Bone marrow (tissue), 2 donors: Measurements from ENCODE around the gene HSD17B3.
"Not testable (repeated sequence)": the region's sequence is repeated elsewhere in the genome, so short reads cannot be mapped to it uniquely, and the experiment has no call there.

Experiments used
- DNase-seq, 2 donors: peaks; one replicate each; lab custom pipeline; 2025; lab: John Stamatoyannopoulos, UW

Gene HSD17B3

DNA sequence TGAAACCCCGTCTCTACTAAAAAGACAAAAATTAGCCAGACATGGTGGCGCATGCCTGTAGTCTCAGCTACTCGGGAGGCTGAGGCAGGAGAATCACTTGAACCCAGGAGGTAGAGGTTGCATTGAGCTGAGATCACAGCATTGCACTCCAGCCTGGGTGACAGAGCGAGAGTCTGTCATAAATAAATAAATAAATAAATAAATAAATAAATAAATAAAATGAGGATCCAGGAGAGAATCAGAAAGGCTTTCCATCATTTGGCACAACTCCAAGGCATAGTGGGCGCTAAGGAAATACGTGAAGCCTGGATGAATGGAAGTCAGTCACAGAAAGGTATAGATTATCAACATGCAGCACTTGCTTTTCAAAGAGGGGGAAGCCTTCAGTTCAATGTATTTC lies 65.6 kb downstream of the HSD17B3 start:
- not testable (repeated sequence) for DNase-seq

DNA sequence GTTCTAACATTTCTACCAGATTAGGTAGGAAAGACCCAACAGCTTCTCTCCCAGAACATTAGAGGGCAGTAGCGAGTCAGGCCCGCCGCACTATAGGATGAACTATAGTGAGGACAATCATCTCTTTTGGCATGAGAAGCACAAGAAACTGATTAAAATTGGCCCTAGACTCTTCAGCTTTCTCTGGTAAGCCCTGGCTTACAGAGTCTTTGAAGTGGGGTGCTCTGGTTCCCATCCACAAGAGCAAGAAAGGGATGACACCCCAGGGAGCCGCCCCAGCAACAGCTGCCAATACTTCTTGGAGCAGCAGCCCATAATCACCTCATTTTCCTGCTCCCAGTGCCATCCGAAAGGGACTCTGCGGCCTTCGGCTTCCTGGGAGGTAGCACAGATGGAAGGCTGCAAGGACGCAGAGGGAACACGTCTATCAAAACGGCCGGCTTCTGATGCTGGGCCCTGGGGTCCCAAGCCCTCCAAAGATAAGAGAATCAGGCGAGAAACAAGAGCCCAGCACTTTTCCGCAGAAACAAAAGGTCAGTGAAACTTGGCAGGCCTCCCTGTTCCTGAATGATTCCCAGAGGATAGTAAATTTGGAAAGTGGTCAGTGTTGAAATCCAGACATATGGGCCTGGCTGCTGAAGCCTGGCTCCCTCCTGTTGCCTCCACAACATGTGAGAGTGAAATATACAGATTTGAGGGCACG lies 69.3 kb downstream of the HSD17B3 start:
- peak in 1 of 2 donors; percentile 3 for DNase-seq

DNA sequence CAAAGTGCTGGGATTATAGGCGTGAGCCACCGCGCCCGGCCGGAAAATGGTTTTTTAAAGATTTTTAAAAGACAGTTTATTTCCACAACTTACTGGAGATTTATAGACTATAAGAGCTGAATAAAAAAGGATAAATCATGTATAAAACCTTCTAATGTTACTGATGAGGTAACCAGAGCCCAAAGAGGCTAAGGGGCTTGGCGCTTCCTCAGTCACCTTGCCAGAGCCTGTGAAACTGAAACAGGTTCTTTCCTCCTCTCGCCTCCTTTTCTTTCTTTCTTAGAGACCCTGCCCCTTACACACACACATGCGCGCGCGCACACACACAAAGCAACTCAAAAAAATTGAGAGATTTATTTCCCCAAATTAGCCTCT lies 69.8 kb downstream of the HSD17B3 start:
- no peak for DNase-seq

DNA sequence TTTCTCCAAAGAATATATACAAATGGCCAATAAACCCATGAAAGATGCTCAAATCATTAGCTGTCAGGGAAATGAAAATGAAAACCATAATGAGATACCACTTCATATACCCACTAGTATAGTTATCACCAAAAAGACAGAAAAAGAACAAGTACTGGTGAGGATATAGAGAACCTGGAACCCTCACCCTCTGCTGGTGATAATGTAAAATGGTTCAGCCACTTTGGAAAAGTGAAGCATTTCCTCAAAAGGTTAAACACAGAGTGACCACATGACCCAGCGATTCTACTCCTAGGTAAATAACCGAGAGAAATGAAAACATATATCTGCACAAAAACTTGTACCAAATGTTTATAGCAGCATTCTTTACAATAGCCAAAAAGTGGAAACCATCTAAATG lies 72.0 kb downstream of the HSD17B3 start:
- DNase-seq: no peak

DNA sequence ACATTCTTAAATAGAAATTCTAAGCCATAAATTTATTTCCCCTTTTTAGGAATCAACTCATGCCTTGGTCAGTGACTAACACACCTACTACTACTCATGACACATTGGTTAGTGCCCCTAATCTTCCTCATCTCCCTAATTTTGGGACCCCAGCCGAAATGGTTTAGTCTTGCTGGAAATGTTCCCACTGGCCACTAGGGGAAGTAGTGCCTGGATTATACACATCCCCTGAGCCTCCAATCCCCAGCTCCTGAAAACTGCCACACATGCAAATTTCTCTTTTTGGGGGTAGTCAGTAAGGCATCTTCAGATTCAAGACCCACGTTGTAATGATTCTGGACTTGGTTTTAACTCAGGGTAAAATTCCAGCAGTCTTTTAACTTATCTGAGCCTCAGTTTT lies 79.8 kb downstream of the HSD17B3 start:
- DNase-seq: no peak

DNA sequence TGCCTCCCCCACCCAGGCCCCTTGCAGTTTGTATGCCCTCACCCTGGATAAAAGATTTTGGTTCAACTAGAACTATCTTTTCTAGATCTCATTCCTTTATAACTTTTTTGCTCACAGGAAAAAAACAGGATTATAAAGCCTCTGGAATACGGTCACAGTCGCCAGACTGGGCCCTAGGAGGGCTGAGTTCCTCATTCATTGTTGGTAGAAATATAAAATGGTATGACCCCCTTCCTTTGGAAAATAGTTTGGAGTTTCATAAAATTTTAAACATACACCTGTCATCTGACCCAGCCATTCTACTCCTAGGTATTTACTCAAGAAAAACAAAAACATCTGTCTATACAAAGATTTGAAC lies 82.1 kb downstream of the HSD17B3 start:
- no peak for DNase-seq

DNA sequence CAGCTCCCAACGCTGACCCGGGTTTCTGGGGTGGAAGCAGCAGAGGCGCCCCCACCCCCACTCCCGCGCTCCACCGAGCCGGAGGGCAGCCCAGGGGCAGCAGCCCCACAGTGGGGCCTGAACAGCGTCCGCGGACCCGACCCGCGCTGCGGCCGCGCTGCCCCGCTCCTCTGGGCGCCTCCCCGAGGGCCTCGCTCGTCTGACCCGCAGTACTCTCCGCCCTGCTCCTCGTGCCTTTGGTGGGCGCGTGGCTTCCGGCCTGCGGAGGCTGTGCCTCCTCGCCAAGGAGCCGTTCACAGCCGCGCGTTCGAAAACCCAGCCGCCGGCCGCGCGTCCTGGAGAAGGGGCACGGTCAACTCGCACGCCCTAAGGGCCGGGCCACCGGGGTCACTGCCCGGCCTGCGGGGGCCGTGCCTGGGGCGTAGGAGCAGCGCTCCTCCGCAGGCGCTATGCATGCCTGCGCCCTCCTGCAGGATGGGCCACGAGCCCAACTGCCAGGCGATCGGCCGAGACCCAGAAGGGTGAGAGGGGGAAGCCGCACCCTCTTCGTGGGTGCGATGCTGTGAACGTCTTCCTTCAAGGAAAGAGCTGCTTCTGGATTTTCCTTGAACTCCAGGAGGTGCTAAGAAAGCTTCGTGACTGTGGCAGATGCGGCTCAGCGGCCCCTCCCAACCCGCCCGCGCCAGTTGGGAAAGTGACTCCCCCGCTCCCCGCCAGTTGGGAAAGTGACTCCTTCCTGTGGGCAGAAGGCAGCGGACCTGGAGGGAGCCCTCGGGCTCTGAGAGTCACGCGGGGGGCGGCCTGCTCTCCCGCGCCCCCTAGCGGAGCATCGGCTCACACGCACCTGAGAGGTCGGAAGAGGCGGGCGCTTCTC lies 82.7 kb downstream of the HSD17B3 start:
- DNase-seq: peak in 1 of 2 donors; percentile 10

DNA sequence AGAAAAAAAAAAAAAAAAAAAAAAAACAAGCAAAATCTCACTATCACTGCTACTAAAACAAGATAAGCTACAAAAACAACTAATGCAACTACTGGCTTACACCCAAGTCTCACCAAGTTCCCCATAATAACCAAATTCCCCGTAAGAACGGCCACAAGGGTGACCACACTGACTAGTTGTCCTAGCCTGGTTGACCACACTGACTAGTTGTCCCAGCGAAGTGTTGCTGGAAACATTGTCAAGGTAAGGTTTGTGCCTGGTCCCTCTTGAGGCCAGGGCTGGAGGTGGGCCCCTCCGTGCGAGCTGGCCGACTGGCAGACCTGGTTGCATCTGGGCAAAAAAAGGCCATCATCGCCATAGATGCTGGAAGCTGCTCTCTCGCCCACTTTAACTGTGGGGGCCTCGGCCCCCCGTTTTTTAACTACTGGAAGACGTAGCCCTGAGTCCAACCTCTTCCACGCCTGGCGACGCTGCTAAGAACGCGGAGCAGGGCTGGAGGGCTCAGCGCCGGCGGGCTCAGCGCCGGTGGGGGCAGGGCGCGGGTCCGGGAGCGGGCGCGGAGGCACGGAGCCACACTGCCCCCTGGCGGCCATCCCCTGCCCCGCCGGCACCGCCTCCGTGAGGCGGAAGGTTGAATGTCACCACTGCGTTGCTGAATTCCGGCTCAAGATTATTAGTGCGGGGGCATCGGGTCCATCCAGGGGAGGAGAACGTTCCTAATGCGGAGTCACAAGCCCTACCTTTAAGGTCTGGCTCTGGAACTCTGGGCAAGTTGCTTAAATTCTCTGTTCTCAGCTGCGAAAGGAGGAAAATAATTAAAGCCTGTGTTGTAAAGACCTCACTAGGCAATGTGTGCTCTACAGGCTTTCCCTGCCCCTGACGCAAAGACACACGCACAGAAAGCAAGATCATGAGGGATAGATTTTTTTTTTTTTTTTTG lies 84.0 kb downstream of the HSD17B3 start:
- peak; percentile 32 to 82 for DNase-seq

DNA sequence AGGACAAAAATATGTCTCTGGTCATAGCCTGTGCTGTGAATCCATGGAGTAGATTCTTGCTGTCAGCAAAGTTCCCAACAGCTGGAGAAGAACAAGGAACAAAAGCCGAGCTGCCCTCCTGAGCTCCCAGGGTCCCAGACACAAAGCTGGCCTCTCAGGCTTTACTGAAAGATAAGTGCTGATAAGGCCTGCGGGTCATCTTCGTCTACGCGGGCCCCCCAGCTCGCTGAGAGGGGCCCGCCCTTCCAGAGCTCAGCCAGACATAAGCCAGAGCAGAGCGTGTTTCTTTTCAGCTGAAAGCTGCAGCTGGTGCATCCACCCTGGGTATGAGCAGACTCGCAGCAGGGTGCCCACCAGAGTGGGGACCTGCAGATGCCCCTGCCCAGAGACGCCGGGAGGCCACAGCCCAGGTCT lies 84.7 kb downstream of the HSD17B3 start:
- no peak for DNase-seq

DNA sequence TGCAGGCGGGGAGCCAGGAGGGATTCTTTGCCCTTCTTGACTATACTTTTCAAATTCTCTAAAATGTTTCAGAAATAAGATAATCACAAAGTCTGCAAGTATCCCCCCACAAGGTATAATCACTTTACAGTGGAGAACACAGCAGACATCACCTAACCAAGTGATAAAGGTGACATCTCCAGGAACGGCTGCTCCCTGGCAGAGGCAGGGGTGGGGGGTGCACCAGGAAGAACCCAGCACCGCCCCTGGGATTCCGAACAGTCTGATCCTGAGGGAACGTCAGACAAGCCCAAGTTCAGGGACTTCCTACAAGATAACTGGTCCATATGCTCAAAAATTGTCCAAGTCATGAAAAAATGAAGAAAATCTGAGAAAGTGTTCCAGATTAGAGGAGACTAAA lies 85.4 kb downstream of the HSD17B3 start:
- no peak for DNase-seq

DNA sequence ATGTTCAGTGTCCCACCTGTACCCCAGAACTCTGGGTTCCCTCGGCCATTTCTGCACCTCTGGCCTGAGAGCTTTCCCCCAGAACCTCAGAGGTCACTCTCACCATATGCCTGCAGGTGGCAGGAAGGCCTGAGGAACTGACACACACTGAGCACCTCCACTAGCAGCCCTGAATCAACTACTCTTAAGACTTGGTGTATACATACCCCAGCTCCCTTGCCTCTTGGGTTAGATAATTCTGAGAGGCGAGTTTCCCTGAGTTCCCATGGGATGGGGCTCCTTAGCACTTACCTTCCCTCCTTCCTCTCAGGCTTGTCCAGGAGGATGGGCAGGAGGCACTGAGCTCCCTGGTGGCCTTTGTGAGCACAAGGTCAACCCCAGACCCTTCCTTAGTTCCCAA lies 86.1 kb downstream of the HSD17B3 start:
- no peak for DNase-seq

DNA sequence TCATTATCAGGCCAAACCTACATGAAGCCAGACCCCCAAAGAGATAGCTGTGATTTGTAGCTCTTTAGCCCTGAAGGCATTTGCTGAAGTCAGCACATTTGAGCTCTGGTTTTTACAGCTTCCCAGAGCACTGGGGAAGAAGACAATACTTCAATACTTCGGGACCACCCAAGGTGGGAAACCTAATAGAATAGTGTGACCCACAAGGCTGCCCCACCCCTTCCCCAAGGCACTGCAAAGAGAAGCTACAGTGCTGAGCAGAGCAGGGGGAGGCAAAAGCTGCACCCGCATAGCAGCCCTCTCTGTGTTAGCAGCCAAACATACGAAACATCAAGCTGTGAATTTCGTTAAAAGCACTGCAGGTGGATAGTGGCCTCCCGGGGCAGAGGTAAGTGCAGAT lies 87.3 kb downstream of the HSD17B3 start:
- DNase-seq: no peak

DNA sequence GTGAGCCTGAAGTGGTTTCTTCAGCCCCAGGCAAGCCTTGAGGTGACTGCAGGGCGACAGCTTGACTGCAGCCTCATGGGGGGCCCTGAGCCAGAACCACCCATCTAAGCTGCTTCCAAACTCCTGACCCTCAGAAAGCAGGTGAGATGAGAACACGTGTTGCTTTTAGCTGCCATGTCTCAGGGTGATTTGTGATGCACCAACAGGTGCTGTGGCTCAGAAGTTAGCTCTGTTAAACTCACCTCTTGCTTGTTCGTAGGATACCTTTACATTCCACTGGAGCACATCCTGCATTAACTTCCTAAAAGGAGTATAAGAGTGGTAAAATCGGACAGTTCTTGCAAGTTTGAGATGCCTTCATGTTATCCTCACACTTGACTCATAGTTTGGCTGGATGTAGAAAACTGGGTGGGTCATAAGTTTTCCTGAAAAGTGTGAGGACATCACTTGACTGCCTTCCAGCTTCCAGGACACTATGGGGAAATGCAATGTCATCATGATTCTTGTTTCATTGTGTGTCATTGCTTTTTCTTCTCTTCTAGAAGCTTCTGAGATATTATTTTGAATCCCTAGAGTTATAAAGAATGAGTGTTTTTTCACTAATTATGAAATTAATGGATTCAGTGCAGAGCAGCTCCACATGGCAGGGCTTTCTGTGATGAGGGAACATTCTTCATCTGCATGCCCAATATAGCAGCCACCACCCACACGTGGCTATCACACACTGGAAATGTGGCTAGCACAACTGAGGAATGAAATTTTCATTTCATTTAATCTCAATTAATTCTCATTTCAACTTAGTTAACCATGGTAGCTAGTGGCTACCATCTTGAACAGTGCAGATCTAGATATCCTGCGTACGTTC lies 92.3 kb downstream of the HSD17B3 start:
- no peak for DNase-seq

DNA sequence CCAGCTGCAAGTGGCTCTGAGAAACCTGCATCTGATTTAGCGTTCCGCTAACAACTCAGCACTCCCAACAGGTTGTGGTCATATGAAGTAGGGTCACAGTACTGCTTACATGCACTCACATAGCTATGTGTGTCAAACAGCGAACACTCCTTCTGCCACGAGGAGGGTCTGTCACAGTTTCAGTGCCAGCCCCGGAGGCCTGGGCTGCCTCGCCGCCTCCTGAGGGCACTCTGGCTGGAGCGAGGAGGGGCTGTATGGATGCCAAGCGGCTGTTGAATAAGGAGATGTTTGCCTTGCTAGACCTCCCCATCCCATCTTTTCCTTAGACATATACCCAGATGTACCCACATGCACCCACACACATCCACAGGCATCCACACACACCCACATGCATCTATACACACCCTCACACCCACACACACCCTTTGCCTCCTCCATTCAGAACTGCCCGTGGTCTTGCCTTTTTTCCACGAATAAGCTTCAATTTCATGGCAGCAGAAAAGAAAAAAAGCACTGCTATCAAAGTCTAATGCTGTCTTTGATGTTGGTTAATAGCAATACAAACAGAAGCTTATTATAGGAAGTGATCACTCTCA lies 95.7 kb downstream of the HSD17B3 start:
- DNase-seq: no peak

DNA sequence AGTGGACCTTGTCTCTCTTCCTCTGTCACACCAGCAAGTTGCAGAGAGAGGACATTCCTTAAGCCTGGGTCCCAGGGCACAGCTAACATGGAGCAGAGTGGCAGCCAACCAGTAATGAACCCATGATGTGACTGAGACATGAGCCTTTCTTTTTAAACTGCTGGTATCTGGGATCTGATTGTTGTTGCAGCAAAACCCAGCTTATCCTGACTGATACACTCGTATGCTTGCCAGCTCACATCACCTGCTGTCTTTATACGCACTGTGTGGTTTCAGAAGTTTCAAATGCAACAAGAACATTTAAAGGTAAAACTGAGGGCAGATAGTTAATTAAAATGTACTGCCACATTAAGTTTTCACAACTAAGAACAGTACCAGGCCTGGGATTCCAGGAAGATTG lies 97.1 kb downstream of the HSD17B3 start:
- no peak for DNase-seq

DNA sequence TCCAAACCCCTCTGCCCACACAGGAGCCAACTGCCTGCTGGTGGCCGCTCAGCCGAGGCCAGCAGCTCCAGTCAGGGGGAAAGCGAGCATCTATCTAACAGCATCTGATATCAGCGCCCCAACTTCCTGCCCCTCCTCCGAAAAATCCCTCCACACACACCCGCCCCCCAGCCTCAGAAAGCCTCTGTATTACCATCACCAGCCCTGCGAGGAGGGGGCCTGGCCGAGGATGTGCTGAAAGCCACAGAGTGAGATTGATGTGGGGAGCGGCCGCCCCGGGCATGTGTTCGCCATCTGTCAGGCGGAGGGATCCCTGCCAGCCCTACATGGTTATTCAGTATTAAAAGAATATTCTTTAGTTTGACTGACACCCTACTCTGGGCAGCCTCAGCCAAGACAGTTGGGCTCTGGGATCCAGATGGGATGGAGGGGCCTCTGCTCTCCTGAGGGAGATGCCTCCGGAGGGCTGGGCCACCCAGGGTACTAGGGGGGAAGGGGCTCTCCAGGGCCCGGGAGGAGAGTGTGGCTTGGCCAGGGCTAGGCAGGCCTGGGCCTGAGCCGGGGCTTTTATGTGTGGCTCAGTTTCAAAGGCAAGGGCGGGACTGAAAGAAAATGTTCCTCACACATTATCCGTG lies 98.0 kb downstream of the HSD17B3 start:
- no peak for DNase-seq

DNA sequence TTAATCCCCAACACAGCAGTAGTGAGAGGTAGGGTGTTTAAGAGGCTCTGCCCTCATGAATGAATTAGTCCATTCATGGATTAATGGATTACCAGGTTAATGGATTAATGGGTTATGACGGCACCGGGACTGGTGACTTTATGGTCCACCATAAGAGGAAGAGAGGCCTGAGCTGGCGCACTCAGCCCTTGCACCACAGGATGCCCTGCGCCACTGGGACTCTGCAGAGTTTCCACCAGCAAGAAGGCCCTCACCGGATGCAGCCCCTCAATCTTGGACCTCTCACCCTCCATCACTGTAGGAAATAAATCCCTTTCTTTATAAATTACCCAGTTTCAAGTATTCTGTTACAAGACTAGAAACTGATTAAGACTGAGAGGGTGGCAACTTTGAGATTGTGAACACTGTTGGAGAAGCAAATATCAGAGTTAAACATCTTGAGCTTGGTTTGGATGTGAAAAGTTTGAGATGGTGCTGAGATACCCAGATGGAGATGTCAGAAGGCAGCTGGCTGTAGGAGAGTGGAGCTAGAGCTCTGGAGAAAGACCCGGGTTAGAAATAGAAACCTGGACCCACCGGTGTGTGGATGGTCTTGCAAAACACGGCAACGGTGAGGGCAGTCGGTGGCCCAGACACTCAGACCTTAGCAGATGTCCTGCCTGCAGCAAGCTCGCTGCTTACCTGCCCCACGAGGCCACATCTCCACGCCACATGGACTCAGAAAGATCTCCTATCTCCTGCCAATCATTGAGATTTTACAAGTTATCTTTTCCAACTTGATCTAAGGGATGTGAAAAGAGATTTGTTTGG lies 98.8 kb downstream of the HSD17B3 start:
- DNase-seq: no peak

DNA sequence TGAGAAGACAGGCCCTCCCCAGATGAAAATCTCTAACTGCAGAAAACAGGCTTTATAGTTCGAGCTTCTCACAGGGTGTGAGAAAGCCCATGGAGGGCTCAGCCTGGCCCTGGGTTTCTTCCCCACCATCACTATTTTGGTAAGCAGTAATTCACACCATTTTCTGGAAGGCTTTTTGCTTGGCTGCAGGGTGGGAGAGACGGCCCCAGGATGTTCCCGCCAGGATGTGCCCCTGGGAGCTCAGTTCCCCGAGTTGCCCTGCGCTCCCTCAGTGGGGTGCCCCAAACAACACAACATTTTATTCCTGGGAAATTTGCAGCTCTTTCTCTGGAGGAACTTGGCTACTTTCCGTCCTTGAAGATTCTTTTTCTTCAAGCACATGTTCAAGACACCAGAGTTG lies 100.8 kb downstream of the HSD17B3 start:
- DNase-seq: no peak

DNA sequence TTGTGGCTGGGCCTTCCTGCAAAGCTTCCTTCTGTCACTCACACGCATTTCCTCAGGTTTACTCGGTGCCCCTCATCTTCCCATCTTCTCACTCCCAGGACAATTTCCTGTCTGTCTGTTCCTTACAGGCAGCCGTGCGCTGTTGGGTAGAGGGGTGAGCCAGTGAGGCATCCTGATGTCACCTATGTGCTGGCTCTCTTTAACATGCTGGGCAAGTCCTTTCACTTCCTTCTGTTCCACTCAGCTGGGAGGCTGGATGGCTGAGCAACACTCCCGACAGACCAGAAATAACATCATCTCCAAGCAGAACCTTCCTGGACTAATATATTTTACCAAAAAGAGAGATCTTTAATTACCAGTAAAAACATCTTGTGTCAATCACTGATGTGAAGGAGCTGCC lies 103.0 kb downstream of the HSD17B3 start:
- DNase-seq: no peak

DNA sequence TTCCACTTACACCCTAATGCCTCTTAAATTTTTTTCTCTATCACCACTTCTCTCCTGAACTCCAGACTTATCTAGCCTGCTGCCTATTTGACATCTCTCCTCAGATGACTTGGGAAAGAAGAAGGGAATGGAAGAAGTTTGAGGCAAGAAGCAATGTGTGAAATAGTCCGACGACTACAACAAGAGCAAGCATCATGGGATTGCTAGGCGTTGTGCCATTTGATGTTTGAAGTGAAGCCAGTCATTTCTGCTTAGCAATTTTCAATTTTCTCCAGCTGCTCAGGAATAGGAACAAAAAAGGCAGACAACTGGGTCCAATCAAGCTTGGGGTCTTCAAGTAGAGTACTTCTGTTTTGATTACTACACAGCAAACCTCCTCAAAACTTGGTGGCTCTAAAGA lies 106.4 kb downstream of the HSD17B3 start:
- no peak for DNase-seq
